Measurements from ENCODE around the gene WFIKKN1. TPM values are rescaled to one million over a fixed set of nuclear protein-coding genes. Genes with fewer than 3 reads are reported as not detected.
A peak's percentile ranks its signal among the peaks of the same experiment; 100 is the strongest.

The WFIKKN1 gene
- total and polyA plus RNA-seq, 2 of the 13 experiments (the other 11 are each of a cell fraction or from before 2014, with no cell fraction given): 1.7 to 4.9 TPM

DNA sequence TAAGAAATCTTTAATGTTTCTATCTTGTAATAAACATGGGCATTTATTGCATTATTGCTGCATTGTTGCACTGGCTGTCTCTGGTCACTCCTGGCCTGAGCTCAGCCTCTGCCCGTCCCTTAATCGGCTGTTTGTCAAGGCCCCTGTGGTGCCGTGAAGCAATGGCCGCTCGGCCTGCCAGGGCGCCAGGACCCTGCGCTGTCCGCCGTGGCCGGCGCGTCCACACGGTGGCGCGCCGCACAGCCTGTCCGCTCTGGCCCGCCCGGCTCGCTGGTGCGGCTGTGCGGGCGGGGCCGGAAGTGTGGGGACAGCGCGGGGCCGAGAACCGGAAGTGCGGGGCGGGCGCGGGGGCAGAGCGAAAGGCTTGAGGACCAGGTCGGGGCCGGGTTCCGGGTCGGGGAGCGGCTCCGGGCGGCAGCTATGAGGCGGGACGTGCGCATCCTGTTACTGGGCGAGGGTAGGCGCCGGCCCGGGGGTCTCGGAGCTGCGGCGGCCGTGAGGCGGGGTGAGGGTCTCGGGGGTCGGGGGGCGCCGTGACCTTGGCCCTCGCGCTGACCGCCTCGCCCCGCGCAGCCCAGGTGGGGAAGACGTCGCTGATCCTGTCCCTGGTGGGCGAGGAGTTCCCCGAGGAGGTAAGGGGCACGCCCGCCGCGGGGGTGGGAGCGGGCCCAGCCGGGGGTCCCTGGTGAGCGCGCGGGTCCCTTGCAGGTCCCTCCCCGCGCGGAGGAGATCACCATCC, 37.2 kb downstream of the WFIKKN1 start, which contains the start of gene RHOT2 (continued):
- TF ChIP-seq, protein P1, sequence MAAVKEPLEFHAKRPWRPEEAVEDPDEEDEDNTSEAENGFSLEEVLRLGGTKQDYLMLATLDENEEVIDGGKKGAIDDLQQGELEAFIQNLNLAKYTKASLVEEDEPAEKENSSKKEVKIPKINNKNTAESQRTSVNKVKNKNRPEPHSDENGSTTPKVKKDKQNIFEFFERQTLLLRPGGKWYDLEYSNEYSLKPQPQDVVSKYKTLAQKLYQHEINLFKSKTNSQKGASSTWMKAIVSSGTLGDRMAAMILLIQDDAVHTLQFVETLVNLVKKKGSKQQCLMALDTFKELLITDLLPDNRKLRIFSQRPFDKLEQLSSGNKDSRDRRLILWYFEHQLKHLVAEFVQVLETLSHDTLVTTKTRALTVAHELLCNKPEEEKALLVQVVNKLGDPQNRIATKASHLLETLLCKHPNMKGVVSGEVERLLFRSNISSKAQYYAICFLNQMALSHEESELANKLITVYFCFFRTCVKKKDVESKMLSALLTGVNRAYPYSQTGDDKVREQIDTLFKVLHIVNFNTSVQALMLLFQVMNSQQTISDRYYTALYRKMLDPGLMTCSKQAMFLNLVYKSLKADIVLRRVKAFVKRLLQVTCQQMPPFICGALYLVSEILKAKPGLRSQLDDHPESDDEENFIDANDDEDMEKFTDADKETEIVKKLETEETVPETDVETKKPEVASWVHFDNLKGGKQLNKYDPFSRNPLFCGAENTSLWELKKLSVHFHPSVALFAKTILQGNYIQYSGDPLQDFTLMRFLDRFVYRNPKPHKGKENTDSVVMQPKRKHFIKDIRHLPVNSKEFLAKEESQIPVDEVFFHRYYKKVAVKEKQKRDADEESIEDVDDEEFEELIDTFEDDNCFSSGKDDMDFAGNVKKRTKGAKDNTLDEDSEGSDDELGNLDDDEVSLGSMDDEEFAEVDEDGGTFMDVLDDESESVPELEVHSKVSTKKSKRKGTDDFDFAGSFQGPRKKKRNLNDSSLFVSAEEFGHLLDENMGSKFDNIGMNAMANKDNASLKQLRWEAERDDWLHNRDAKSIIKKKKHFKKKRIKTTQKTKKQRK (IDR thresholded peaks at IDR 0.05; ENCODE audit: low read length): no peak
- no peak for TF ChIP-seq ZNF124 (CRISPR knock-in tag; IDR thresholded peaks at IDR 0.05)
- TF ChIP-seq TARDBP (CRISPR knock-in tag; IDR thresholded peaks at IDR 0.05): peak; percentile 85
- TF ChIP-seq ZFP90 (CRISPR knock-in tag; IDR thresholded peaks at IDR 0.05; ENCODE audit: borderline replicate concordance): peak; percentile 48; the same call in 1 of the 2 replicates
- TF ChIP-seq, protein P2, sequence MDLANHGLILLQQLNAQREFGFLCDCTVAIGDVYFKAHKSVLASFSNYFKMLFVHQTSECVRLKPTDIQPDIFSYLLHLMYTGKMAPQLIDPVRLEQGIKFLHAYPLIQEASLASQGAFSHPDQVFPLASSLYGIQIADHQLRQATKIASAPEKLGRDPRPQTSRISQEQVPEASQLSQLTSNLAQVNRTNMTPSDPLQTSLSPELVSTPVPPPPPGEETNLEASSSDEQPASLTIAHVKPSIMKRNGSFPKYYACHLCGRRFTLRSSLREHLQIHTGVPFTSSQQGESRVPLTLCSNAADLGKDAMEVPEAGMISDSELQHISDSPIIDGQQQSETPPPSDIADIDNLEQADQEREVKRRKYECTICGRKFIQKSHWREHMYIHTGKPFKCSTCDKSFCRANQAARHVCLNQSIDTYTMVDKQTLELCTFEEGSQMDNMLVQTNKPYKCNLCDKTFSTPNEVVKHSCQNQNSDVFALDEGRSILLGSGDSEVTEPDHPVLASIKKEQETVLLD (CRISPR knock-in tag; IDR thresholded peaks at IDR 0.05; ENCODE audit: low read depth): peak; percentile 94
- TF ChIP-seq KMT2B (CRISPR knock-in tag; IDR thresholded peaks at IDR 0.05): peak; percentile 42
- peak; percentile 75 for TF ChIP-seq TAF1 (CRISPR knock-in tag; IDR thresholded peaks at IDR 0.05)
- TF ChIP-seq, protein P3, sequence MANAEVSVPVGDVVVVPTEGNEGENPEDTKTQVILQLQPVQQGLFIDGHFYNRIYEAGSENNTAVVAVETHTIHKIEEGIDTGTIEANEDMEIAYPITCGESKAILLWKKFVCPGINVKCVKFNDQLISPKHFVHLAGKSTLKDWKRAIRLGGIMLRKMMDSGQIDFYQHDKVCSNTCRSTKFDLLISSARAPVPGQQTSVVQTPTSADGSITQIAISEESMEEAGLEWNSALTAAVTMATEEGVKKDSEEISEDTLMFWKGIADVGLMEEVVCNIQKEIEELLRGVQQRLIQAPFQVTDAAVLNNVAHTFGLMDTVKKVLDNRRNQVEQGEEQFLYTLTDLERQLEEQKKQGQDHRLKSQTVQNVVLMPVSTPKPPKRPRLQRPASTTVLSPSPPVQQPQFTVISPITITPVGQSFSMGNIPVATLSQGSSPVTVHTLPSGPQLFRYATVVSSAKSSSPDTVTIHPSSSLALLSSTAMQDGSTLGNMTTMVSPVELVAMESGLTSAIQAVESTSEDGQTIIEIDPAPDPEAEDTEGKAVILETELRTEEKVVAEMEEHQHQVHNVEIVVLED (CRISPR knock-in tag; IDR thresholded peaks at IDR 0.05; ENCODE audit: borderline replicate concordance): peak; percentile 75
- TF ChIP-seq PHF5A (CRISPR knock-in tag; IDR thresholded peaks at IDR 0.05; ENCODE audit: low read depth, unreplicated experiment): peak; percentile 97
- peak; percentile 45; the same call in 1 of the 2 replicates for TF ChIP-seq DR1 (CRISPR knock-in tag; IDR thresholded peaks at IDR 0.05)
- TF ChIP-seq, protein P4, sequence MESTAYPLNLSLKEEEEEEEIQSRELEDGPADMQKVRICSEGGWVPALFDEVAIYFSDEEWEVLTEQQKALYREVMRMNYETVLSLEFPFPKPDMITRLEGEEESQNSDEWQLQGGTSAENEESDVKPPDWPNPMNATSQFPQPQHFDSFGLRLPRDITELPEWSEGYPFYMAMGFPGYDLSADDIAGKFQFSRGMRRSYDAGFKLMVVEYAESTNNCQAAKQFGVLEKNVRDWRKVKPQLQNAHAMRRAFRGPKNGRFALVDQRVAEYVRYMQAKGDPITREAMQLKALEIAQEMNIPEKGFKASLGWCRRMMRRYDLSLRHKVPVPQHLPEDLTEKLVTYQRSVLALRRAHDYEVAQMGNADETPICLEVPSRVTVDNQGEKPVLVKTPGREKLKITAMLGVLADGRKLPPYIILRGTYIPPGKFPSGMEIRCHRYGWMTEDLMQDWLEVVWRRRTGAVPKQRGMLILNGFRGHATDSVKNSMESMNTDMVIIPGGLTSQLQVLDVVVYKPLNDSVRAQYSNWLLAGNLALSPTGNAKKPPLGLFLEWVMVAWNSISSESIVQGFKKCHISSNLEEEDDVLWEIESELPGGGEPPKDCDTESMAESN (CRISPR knock-in tag; conservative IDR thresholded peaks at IDR 0.05): peak; percentile 97
- no peak for TF ChIP-seq GZF1 (CRISPR knock-in tag; IDR thresholded peaks at IDR 0.05)
- TF ChIP-seq NFE2 (CRISPR knock-in tag; IDR thresholded peaks at IDR 0.05): no peak
- TF ChIP-seq FLYWCH1 (CRISPR knock-in tag; IDR thresholded peaks at IDR 0.05): no peak
- TF ChIP-seq, protein P5, sequence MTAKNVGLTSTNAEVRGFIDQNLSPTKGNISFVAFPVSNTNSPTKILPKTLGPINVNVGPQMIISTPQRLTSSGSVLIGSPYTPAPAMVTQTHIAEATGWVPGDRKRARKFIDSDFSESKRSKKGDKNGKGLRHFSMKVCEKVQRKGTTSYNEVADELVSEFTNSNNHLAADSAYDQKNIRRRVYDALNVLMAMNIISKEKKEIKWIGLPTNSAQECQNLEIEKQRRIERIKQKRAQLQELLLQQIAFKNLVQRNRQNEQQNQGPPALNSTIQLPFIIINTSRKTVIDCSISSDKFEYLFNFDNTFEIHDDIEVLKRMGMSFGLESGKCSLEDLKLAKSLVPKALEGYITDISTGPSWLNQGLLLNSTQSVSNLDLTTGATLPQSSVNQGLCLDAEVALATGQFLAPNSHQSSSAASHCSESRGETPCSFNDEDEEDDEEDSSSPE (CRISPR knock-in tag; IDR thresholded peaks at IDR 0.05): peak; percentile 93
- 0 out of 2 replicates have a peak, but pooled peaks have one; percentile 72 for TF ChIP-seq SSRP1 (CRISPR knock-in tag; IDR thresholded peaks at IDR 0.05)
- TF ChIP-seq FOSL2 (CRISPR knock-in tag; IDR thresholded peaks at IDR 0.05): peak; percentile 27; the same call in 1 of the 2 replicates
- peak; percentile 92 for TF ChIP-seq PHF20 (CRISPR knock-in tag; IDR thresholded peaks at IDR 0.05)
- TF ChIP-seq ZNF547 (CRISPR knock-in tag; IDR thresholded peaks at IDR 0.05): peak; percentile 69; the same call in 1 of the 2 replicates
